Panc1 (cell line): ENCODE results near the gene PRND.

Experiments used
- POLR2AphosphoS5 ChIP-seq: IDR thresholded peaks from 2 replicates; pipeline ENCODE4 v1.6.1; 2012; ENCODE audit warnings: mild to moderate bottlenecking, low read depth, low read length, moderate library complexity
- SIN3A ChIP-seq: IDR thresholded peaks from 2 replicates; pipeline ENCODE4 v1.6.1; 2012; ENCODE audit warnings: low read depth, mild to moderate bottlenecking, low read length, moderate library complexity, borderline replicate concordance; ENCODE audit not compliant: insufficient read depth
- TCF7L2 ChIP-seq: IDR thresholded peaks from 2 replicates; pipeline ENCODE4 v1.6.1; 2011; ENCODE audit warnings: mild to moderate bottlenecking, low read depth, low read length, inconsistent platforms
- TF ChIP-seq, protein P1 (sequence below): fragments of 450-650 bp; IDR thresholded peaks from 2 replicates; pipeline ENCODE4 v1.5.1; 2017; ENCODE audit warnings: mild to moderate bottlenecking
- TF ChIP-seq, protein P2 (sequence below), 2 experiments: IDR thresholded peaks; 2 replicates each; pipeline ENCODE4 v1.6.1; 2011 to 2012; ENCODE audit warnings: low read depth in 2 of 2, control low read depth in 1 of 2, low read length in 1 of 2, mild to moderate bottlenecking in 1 of 2, moderate library complexity in 1 of 2; ENCODE audit not compliant: insufficient read depth in 1 of 2

DNA sequence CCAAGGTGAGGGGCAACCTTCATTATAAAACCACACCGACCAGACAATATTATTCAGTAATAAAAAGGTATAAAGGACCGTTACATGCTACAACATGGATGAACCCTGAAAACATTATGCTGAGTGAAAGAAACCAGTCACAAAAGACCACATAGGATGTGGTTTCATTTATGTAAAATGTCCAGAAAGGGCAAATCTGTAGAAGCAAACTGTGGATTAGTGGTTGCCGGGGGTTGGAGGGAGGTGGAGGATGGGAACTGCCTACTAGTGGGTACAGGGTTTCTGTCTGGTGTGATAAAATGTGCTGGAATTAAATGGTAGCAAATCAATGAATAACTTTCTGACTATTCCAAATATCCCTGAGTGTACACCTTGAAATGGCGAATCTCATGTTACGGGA lies 10.2 kb upstream of the PRND start:
- TF ChIP-seq, protein P1, sequence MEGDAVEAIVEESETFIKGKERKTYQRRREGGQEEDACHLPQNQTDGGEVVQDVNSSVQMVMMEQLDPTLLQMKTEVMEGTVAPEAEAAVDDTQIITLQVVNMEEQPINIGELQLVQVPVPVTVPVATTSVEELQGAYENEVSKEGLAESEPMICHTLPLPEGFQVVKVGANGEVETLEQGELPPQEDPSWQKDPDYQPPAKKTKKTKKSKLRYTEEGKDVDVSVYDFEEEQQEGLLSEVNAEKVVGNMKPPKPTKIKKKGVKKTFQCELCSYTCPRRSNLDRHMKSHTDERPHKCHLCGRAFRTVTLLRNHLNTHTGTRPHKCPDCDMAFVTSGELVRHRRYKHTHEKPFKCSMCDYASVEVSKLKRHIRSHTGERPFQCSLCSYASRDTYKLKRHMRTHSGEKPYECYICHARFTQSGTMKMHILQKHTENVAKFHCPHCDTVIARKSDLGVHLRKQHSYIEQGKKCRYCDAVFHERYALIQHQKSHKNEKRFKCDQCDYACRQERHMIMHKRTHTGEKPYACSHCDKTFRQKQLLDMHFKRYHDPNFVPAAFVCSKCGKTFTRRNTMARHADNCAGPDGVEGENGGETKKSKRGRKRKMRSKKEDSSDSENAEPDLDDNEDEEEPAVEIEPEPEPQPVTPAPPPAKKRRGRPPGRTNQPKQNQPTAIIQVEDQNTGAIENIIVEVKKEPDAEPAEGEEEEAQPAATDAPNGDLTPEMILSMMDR = no peak
- TF ChIP-seq, protein P2, sequence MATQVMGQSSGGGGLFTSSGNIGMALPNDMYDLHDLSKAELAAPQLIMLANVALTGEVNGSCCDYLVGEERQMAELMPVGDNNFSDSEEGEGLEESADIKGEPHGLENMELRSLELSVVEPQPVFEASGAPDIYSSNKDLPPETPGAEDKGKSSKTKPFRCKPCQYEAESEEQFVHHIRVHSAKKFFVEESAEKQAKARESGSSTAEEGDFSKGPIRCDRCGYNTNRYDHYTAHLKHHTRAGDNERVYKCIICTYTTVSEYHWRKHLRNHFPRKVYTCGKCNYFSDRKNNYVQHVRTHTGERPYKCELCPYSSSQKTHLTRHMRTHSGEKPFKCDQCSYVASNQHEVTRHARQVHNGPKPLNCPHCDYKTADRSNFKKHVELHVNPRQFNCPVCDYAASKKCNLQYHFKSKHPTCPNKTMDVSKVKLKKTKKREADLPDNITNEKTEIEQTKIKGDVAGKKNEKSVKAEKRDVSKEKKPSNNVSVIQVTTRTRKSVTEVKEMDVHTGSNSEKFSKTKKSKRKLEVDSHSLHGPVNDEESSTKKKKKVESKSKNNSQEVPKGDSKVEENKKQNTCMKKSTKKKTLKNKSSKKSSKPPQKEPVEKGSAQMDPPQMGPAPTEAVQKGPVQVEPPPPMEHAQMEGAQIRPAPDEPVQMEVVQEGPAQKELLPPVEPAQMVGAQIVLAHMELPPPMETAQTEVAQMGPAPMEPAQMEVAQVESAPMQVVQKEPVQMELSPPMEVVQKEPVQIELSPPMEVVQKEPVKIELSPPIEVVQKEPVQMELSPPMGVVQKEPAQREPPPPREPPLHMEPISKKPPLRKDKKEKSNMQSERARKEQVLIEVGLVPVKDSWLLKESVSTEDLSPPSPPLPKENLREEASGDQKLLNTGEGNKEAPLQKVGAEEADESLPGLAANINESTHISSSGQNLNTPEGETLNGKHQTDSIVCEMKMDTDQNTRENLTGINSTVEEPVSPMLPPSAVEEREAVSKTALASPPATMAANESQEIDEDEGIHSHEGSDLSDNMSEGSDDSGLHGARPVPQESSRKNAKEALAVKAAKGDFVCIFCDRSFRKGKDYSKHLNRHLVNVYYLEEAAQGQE (IDR thresholded peaks at IDR 0.05; ENCODE audit: insufficient read depth in 1 of 2, low read depth in 2 of 2, low read length in 1 of 2) = no peak
- TF ChIP-seq SIN3A = no peak
- no peak for TF ChIP-seq POLR2AphosphoS5
- TF ChIP-seq TCF7L2 = no peak
